ENCODE results near the gene IL4I1.

- TF ChIP-seq POLR2AphosphoS5 (IDR thresholded peaks at IDR 0.05; ENCODE audit: low read depth, low read length) (no peak), ELF1 (IDR thresholded peaks at IDR 0.05) (no peak), CHD2 (IDR thresholded peaks at IDR 0.05; ENCODE audit: low read length, partially characterized antibody) (no peak), EZH2phosphoT487 (IDR thresholded peaks at IDR 0.05; ENCODE audit: borderline replicate concordance, low read depth) (no peak), TAF1 (IDR thresholded peaks at IDR 0.05; ENCODE audit: borderline replicate concordance, low read depth, low read length) (no peak), RCOR1 (IDR thresholded peaks at IDR 0.05; ENCODE audit: low read length) (no peak)
- TF ChIP-seq, protein P1, sequence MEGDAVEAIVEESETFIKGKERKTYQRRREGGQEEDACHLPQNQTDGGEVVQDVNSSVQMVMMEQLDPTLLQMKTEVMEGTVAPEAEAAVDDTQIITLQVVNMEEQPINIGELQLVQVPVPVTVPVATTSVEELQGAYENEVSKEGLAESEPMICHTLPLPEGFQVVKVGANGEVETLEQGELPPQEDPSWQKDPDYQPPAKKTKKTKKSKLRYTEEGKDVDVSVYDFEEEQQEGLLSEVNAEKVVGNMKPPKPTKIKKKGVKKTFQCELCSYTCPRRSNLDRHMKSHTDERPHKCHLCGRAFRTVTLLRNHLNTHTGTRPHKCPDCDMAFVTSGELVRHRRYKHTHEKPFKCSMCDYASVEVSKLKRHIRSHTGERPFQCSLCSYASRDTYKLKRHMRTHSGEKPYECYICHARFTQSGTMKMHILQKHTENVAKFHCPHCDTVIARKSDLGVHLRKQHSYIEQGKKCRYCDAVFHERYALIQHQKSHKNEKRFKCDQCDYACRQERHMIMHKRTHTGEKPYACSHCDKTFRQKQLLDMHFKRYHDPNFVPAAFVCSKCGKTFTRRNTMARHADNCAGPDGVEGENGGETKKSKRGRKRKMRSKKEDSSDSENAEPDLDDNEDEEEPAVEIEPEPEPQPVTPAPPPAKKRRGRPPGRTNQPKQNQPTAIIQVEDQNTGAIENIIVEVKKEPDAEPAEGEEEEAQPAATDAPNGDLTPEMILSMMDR (IDR thresholded peaks at IDR 0.05): no peak
- TF ChIP-seq, protein P2, sequence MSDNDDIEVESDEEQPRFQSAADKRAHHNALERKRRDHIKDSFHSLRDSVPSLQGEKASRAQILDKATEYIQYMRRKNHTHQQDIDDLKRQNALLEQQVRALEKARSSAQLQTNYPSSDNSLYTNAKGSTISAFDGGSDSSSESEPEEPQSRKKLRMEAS (IDR thresholded peaks at IDR 0.05; ENCODE audit: low read depth): no peak
Observed at GRCh38 chr19:49907745-49908446, 11.2 kb upstream of the IL4I1 start.
